Medulla oblongata (tissue), 1 donor: ENCODE results near the gene ELK1.
"Not testable (repeated sequence)": the region's sequence is repeated elsewhere in the genome, so short reads cannot be mapped to it uniquely, and the experiment has no call there.

ENCODE experiments used
- DNase-seq: peaks from one replicate; pipeline ENCODE4 v3.0.0-alpha.2; 2015; ENCODE audit errors: extremely low spot score

The ELK1 gene

DNA sequence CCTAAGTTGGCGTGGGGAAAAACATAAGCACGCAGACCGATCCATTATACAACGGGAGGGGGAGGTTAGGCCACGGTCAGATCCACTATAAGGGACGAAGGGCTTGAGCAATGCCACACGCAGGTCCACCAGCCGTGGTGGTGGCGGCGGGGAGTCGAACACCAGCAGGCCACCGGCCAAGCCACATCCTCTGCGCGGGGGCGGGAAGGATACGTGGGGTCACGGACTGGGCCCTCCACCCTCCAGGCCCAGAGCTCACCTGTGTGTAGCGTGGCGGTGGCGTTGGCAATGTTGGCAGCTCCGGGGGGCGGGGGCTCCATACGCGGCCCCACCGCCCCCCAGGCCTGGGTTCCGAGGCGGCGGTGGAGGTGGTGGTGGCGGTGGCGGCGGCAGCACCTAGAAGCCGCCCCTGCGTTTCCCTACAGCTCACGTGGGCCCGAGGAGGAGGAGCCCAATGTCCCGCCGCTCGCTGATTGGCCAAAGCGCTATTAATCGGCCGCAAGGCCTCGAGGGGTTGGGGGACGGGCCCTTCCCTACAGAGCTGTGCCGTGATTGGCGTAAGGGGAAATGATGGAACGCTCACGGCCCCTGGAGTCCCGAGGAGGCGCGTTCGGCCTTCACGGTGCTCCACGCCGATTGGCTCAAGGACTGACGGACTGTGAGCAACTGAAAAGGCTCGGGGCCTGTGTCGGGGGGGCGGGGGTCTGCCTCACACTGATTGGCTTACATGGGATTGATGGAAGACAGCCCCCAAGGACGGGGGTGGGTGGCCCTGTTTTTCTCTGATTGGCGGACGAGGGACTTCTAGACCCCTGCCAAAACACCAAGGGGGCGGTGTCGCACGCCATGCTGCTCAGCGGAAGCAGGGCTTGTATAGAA is at the start of gene ELK1:
ELK1 (minus strand) TSS at position 400 of the 879 bp plus-strand sequence. CDS start 9,122 bp downstream, outside the sequence.
- DNase-seq, result peak; percentile 98

- DNase-seq, result no peak
These were observed 46.8 kb upstream of the ELK1 start for GRCh38 chrX:47697181-47697580.

DNA sequence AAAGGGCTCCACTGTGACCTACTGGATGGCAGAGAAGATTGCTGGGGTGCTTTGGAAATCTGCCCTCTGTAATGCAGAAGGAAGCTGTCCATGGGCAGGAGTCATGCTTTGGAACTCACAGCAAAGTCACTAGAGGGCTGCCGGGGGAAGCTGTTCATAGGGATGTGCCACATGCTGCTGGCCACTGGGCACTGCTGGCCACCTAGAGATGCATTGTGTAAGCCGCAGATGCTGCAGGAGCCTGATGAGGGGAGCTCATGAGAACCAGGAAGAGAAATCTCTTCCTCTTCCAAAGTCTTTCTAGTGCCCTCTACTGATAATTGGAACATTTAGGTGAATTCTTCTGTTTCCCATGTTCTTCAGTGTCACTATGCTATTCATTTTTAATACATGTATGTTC is 39.8 kb upstream of the ELK1 start:
- DNase-seq, result no peak

- DNase-seq, result no peak
These were observed 36.9 kb upstream of the ELK1 start for GRCh38 chrX:47687263-47687662.

DNA sequence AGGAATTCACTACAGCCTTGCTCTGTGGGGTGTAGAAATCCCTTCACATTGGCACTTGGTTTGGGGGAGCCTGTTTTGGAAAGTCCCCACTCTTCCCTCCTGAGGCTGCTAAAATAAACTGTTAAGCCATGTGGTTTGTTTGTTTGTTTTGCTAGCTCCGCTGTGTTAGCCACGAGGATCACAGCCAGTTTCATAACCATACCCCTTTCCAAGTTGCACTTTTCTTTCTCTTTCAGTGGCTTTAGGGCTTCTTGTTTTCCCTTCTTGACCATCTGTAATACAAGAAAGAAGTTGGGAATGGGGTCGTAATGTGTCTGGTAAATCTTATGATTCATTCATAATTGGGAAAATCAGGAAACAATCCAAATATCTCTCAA is 33.5 kb upstream of the ELK1 start:
- DNase-seq, result no peak

DNA sequence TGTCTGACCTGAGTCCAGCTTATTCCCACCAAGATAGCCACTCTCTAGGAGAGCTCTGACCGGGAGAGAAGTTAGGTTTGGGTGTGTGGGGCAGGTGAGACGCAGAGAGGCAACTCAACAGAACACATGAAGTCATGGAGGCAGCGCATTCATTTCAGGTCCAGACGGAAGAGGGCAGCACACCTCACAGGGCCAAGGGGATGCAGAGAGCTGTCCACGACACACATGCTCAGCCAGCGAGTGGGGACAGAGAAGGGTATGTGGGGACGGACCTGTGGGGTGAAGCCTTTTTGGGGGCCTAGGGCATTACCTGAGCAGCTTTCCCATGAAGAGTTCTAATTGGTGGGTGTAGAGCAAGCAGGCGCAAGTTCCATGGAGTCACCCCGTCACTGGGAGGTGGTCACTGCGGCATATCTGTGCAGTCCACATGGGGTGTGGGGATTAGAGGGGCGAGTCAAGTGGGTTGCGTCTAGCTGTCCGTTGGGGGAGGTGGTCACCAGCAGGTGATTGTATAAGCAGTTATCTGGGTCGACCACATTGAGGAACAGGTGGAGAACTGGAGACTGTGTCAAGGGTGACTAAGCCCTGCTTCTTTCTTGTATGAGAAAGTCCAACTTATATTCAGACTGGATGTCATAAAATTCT is 32.9 kb upstream of the ELK1 start:
- DNase-seq, result no peak

DNA sequence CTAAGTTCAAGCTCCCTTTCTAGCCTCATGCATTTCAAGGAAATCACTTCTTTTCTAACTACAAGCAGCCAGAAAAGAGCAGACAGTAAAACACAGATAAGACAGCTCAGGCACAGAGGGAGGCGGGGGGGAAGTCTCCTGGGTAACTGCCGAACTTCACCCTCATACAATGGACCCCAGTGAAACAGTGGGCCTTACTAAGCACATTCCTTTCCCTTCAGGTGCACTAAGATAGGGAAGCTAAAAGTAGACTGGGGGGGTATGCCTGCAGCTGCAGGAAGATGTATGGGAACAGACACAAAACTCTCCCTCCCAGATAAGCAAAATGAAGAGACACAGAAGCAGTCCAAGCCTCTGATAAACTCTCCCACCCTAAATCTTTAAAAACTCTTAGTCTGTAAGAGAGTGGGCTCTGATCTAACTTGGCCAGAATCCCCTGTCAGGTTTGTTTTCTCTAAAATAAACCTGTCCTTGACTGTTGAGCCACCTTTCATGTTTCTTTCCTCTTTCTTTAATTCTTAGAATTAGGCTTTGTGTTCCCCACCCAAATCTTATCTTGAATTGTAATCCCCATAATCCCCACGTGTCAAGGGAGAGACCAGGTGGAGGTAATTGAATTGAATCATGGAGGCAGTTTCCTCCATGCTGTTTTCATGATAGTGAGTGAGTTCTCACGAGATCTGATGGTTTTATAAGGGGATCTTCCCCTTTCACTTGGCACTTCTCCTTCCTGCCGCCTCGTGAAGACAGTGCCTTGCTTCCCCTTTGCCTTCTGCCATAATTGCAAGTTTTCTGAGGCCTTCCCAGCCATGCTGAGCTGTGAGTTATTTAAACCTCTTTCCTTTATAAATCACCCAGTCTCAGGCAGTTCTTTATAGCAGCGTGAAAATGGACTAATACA is 25.8 kb upstream of the ELK1 start:
- not testable (repeated sequence) for DNase-seq

- DNase-seq, result no peak
These were observed 24.4 kb upstream of the ELK1 start for GRCh38 chrX:47674776-47675175.

DNA sequence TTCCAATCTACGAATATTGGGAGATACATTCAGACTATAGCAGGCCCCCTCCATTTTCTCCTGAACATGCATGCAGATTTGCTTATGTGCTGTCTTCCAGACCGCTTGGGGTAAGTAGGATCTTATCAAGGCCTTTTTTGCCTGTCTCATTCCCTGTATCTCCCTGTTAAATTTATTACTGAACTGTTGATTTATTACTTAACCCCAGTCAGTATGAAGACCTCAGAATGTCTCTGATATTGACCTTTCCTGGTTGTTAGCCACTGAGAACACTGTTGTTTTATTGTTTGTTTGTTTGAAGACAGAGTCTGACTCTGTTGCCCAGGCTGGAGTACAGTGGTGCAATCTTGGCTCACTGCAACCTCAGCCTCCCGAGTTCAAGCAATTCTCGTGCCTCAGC is 15.4 kb upstream of the ELK1 start:
- DNase-seq, result not testable (repeated sequence)

GRCh38 chrX:47664737-47665136 is 14.4 kb upstream of the ELK1 start:
- DNase-seq, result no peak

DNA sequence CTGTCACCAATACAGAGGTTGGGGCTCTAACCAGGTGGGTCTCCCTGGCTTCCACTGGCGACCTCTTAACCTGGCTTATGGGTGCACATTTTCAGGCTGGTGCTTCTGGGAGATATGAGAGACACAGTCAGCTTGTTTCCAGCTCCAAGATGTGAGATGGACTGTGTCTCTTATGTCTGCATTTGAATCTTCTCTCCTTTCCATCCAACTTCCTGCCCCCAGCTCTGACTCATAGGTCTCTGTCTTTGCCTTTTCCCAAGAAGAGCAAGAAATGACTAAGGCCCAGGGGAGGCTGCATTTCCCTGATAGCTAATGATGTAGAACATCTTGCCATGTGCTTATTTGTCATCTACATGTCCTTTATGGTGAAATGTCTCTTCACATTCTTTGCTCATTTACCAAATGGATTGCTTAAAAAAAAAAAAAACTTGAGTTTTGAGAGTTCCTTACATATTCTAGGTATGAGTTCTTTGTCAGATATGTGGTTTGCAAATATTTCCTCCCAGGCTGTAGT is 11.8 kb upstream of the ELK1 start:
- DNase-seq, result no peak

GRCh38 chrX:47661539-47661938 is 11.2 kb upstream of the ELK1 start:
- no peak for DNase-seq

DNA sequence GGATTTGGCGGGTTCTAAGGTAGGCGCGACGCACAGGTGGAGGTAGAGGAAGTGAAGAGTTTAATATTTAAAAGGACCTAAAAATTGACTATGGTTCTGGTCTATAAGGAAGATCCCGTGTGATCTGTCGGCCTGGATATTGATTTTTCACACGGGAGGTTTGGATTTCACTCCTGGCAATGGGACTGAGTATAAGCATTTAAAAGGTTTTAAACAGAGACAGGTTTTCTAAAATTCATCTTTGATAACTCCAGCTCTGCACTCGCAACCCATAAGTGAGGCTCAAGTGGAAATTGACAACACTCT is 9.0 kb upstream of the ELK1 start:
- no peak for DNase-seq

GRCh38 chrX:47658684-47659420 is 8.5 kb upstream of the ELK1 start, which contains the start of gene UXT:
TSS of gene UXT (minus strand) at chrX:47659180. CDS start at chrX:47658927, 253 bp downstream.
- peak; percentile 89 for DNase-seq

GRCh38 chrX:47658301-47658683 is 7.9 kb upstream of the ELK1 start:
- DNase-seq, result no peak

- no peak for DNase-seq
These were observed 911 bp upstream of the ELK1 start for GRCh38 chrX:47651043-47651905.

GRCh38 chrX:47649781-47650163 is 591 bp downstream of the ELK1 start:
- DNase-seq, result no peak

DNA sequence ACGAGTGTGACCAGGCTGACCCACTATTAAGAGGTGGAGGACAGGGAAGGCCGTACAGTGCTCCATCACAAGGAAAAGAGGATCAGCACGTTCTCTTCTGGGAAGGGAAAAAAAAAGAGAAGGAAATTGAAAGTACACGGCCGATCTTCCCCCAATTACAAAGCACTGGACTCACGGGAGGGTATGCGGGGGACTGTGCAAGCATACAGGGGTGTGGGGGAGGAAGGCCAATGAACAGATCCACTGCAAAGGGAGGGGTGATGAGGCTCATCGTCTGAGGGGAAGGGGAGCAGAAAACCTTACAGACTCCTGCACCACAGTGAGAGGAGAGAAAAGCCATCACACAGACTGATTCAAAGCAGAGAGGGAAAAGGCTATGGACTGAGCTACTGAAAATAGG is 1.1 kb downstream of the ELK1 start:
- no peak for DNase-seq

- no peak for DNase-seq
These were observed 2.0 kb downstream of the ELK1 start for GRCh38 chrX:47648376-47648775.

- no peak for DNase-seq
These were observed 3.7 kb downstream of the ELK1 start for GRCh38 chrX:47646636-47647035.
